PC-9 (cell line): ENCODE results near the gene AGAP3.

Experiments
- EZH2 ChIP-seq: fragments of 200-600 bp; sonication (generic); IDR thresholded peaks from 2 replicates; pipeline ENCODE4 v1.8.0; 2017; ENCODE audit warnings: antibody characterized with exemption, low read depth
- TF ChIP-seq, protein P1 (sequence below): fragments of 200-600 bp; sonication (generic); conservative IDR thresholded peaks from 2 replicates; pipeline ENCODE4 v1.6.1; 2017; ENCODE audit warnings: mixed run types, antibody characterized with exemption, mild to moderate bottlenecking, moderate library complexity

DNA sequence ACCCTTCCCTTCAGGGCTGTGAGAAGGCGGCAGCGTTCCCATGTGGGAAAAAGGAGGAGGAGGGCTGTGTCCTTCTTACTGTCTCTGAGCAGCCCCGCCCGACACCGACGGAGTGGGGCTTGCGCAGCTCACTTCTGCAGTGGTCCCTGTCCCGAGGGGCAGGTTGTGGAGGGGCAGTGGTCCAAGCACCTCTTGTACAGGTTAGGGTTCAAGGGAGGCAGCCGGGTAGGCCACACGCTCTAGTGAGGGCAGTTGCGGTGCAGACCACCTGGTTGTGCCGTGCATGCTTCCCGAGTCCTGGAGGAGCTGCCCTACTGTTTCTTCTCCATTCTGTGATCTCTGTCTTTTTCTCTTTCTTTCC, 32.8 kb downstream of the AGAP3 start:
- TF ChIP-seq, protein P1, sequence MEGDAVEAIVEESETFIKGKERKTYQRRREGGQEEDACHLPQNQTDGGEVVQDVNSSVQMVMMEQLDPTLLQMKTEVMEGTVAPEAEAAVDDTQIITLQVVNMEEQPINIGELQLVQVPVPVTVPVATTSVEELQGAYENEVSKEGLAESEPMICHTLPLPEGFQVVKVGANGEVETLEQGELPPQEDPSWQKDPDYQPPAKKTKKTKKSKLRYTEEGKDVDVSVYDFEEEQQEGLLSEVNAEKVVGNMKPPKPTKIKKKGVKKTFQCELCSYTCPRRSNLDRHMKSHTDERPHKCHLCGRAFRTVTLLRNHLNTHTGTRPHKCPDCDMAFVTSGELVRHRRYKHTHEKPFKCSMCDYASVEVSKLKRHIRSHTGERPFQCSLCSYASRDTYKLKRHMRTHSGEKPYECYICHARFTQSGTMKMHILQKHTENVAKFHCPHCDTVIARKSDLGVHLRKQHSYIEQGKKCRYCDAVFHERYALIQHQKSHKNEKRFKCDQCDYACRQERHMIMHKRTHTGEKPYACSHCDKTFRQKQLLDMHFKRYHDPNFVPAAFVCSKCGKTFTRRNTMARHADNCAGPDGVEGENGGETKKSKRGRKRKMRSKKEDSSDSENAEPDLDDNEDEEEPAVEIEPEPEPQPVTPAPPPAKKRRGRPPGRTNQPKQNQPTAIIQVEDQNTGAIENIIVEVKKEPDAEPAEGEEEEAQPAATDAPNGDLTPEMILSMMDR = no peak
- TF ChIP-seq EZH2 = no peak
